Activated CD4-positive, alpha-beta memory T cell treated with anti-CD3 and anti-CD28 coated beads, Interleukin-2, amount 10 ng/mL, durations not matched to agents 7 days and 5 days (primary cell): ENCODE data around the gene LBP. TPM values are rescaled to one million over a fixed set of nuclear protein-coding genes. Genes with fewer than 3 reads are reported as not detected.
"Not testable (repeated sequence)": the region's sequence is repeated elsewhere in the genome, so short reads cannot be mapped to it uniquely, and the experiment has no call there.

ENCODE experiments used
- CTCF ChIA-PET: fragments of 350-600 bp; sonication (Branson Sonifier 250); formaldehyde crosslinking; loops from one replicate; lab custom pipeline; 2021; ENCODE audit warnings: antibody characterized with exemption, inconsistent platforms; lab: Charles Lee
- POLR2A ChIA-PET: fragments of 350-600 bp; sonication (Branson Sonifier 250); formaldehyde crosslinking; loops from one replicate; lab custom pipeline; 2021; ENCODE audit warnings: antibody characterized with exemption; lab: Charles Lee
- DNase-seq: peaks from one replicate; pipeline ENCODE4 v3.0.0-alpha.2; 2020
- H3K27ac Mint-ChIP-seq: one replicate; pipeline ENCODE4 v1.8.0; 2021; ENCODE audit warnings: mild to moderate bottlenecking, mixed read lengths
- H3K27me3 Mint-ChIP-seq: one replicate; pipeline ENCODE4 v1.8.0; 2021; ENCODE audit warnings: mixed read lengths
- H3K36me3 Mint-ChIP-seq: one replicate; pipeline ENCODE4 v1.8.0; 2021; ENCODE audit warnings: low read depth, mixed read lengths
- H3K4me1 Mint-ChIP-seq: one replicate; pipeline ENCODE4 v1.8.0; 2021; ENCODE audit warnings: mixed read lengths
- H3K4me3 Mint-ChIP-seq: one replicate; pipeline ENCODE4 v1.8.0; 2021; ENCODE audit warnings: mild to moderate bottlenecking, mixed read lengths
- H3K9me3 Mint-ChIP-seq: one replicate; pipeline ENCODE4 v1.8.0; 2021; ENCODE audit warnings: mixed read lengths
- total RNA-seq, 2 experiments: library from RNA; stranded (reverse); gene quantifications; one replicate each; pipeline ENCODE4 v1.2.3, GENCODE V29; 2021

The LBP gene
- total RNA-seq, 2 experiments from 2014 or later = not detected

DNA sequence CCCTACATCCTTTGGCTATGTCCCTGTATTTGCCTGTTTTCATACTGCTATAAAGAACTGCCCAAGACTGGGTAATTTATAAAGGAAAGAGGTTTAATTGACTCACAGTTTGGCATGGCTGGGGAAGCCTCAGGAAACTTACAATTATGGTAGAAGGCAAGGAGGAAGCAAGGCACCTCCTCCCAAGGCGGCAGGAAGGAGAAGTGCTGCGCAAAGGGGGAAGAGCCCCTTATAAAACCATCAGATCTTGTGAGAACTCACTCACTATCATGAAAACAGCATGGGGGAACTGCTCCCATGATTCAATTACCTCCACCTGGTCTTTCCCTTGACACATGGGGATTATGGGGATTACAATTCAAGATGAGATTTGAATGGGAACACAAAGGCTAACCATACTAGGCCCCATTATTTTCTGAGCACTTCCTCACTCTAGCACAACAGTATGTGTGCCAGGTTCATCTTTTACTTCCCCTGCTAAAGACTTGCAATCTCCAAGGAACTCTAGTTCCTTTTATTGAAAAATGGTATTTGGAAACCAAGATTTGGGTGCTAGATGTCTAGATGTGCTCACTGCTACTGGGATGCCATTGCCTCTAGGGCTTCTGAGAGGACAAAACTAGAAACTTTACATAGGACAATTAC, 49.6 kb downstream of the LBP start:
- H3K9me3 Mint-ChIP-seq = not testable (repeated sequence)

DNA sequence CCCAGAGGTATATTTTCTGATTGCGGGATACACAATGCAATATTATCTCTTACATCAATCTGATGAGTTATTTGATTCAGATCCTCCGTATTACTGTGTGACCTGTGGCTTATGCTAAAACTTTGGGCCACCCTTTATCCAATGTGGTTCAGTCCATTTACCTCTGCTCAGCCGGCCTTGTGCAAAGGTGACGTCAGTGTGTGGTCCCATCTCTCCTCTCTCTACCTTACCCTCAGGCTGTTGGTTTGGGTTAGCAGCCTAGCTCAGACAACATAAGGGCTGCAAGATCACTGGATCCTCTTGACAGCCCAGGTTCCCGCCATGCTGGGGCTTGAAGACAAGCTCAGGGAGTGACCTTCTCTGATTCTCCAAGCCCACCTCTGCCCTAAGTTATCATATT, 55.8 kb downstream of the LBP start:
- Mint-ChIP-seq H3K4me3 (no peak overlapping the region), H3K36me3 (no peaks in the 10 kb centered on the region), H3K4me1 (no peaks in the 10 kb centered on the region), H3K27me3 (peaks cover 3% of the 10 kb centered on the region), H3K9me3 (no peaks in the 10 kb centered on the region), H3K27ac (no peak overlapping the region)
- no peak for DNase-seq
- CTCF ChIA-PET = no interaction called here
- POLR2A ChIA-PET = no interaction called here

More for the DNA sequence above, 49.6 kb downstream of the LBP start:
- H3K27me3 Mint-ChIP-seq = peaks cover 12% of the 10 kb centered on the region
- H3K4me3 Mint-ChIP-seq, H3K36me3 Mint-ChIP-seq, H3K27ac Mint-ChIP-seq, POLR2A ChIA-PET, CTCF ChIA-PET, H3K4me1 Mint-ChIP-seq, DNase-seq: not testable (repeated sequence)

DNA sequence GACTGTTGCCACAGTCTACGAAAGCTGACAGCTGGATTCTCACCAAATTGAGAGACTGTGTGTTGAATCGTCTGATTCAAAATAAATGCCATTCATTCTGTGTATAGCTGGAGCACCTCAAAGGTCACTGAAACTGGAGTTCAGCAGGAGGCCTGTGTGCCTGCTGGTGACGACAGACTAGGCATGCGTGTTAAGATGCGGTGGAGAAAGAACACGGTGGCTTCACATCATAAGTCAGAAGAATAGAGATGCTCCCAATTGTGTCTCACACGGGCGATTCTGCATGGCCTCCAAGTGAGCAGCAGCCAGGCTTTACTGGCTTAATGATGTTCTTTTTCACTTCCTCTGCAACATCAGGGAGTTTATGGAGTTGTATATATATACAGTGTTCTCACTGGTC, 56.5 kb downstream of the LBP start:
- Mint-ChIP-seq H3K4me3 (no peak overlapping the region), H3K9me3 (no peaks in the 10 kb centered on the region)

DNA sequence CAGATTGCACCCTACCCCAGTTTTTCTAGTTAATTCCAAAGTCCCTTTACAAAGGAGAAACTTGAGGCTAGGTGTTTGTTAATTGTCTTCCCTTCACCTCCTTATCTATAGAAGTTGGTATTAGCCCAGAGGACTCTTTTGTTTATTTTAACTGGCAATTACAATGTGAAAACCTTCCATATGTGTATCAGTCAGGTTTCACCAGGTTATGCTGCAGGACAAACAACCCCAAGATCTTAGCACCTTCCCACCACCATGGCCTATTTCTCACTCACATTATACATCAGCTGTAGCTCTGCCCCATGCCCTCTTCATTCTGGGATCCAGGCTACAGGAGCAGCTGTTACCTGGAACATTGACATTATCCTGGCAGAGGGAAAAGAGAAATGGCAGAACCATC, 57.7 kb downstream of the LBP start:
- no peaks in the 10 kb centered on the region for H3K9me3 Mint-ChIP-seq
- DNase-seq = no peak
- ChIA-PET CTCF (no interaction called here), POLR2A (no interaction called here)
- peaks cover 6% of the 10 kb centered on the region for H3K36me3 Mint-ChIP-seq
- H3K4me3 Mint-ChIP-seq = no peak overlapping the region
- no peaks in the 10 kb centered on the region for H3K4me1 Mint-ChIP-seq
- no peak overlapping the region for H3K27ac Mint-ChIP-seq
- H3K27me3 Mint-ChIP-seq = no peaks in the 10 kb centered on the region

More for the DNA sequence above, 56.5 kb downstream of the LBP start:
- DNase-seq = no peak
- CTCF ChIA-PET = no interaction called here
- Mint-ChIP-seq H3K27me3 (no peaks in the 10 kb centered on the region), H3K36me3 (no peaks in the 10 kb centered on the region), H3K4me1 (no peaks in the 10 kb centered on the region), H3K27ac (no peak overlapping the region)
- POLR2A ChIA-PET = no interaction called here

DNA sequence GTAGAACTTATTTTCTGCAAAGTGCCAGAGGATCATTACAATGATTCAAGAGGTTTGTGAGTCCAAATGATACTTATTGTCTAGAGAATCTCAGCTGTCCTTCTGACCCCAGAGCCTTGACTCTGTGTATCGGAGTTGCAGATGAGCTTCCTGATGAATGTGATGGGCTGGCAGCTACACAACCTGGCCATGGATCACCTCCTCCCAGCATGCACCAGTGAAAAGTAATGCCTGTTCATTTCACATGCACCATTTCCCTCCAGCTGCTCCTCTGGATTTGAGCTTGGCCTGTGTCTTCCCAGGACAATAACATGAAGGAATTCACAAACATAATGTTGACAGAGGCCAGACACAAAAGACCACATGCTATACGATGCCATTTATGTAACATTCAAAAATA, 58.9 kb downstream of the LBP start:
- Mint-ChIP-seq H3K4me1 (no peaks in the 10 kb centered on the region), H3K9me3 (no peaks in the 10 kb centered on the region), H3K4me3 (no peak overlapping the region), H3K27ac (no peak overlapping the region), H3K36me3 (peaks cover 6% of the 10 kb centered on the region), H3K27me3 (no peaks in the 10 kb centered on the region)
- ChIA-PET POLR2A (no interaction called here), CTCF (no interaction called here)
- no peak for DNase-seq

DNA sequence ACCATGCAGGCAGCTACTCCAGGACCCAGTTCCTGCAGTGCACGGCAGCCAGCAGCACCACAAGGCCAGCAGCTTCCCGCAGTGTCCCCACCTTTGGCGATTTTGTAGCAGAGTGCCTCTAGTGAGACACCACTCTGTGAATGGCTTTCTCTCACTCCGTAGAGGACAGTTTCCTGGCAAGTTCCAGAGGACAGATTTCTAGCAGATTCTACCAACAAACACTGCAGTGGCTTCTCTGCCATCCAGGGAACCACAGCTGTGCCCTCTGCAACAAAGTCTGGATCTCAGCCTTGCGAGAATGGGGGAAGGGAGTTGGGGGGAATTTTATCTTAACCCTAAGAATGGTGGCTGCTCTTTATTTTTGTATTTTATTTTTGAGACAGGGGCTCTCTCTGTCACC, 60.2 kb downstream of the LBP start:
- no peaks in the 10 kb centered on the region for H3K4me1 Mint-ChIP-seq
- H3K9me3 Mint-ChIP-seq = no peaks in the 10 kb centered on the region
- no peak overlapping the region for H3K4me3 Mint-ChIP-seq
- H3K27me3 Mint-ChIP-seq = no peaks in the 10 kb centered on the region
- POLR2A ChIA-PET = interaction anchor here (0.6 kb wide), 1 partner anchor 412 kb away, joined by 3 read pairs; no protein-coding TSS in a partner anchor
- H3K36me3 Mint-ChIP-seq = peaks cover 10% of the 10 kb centered on the region
- no peak for DNase-seq
- no peak overlapping the region for H3K27ac Mint-ChIP-seq
- CTCF ChIA-PET = no interaction called here

DNA sequence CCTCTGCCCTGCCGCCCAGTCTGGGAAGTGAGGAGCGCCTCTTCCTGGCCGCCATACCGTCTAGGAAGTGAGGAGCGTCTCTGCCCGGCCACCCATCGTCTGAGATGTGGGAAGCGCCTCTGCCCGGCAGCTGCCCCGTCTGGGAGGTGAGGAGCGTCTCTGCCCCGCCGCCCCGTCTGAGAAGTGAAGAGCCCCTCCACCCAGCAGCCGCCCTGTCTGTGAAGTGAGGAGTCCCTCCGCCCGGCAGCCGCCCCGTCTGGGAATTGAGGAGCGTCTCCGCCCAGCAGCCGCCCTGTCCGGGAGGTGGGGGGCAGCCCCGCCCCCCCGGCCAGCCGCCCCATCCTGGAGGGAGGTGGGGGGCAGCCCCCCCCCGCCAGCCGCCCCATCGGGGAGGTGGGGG, 61.0 kb downstream of the LBP start:
- no peak for DNase-seq
- ChIA-PET CTCF (no interaction called here), POLR2A (no interaction called here)
- Mint-ChIP-seq H3K9me3 (no peaks in the 10 kb centered on the region), H3K27me3 (no peaks in the 10 kb centered on the region), H3K4me1 (no peaks in the 10 kb centered on the region), H3K36me3 (peaks cover 13% of the 10 kb centered on the region), H3K4me3 (no peak overlapping the region), H3K27ac (no peak overlapping the region)

DNA sequence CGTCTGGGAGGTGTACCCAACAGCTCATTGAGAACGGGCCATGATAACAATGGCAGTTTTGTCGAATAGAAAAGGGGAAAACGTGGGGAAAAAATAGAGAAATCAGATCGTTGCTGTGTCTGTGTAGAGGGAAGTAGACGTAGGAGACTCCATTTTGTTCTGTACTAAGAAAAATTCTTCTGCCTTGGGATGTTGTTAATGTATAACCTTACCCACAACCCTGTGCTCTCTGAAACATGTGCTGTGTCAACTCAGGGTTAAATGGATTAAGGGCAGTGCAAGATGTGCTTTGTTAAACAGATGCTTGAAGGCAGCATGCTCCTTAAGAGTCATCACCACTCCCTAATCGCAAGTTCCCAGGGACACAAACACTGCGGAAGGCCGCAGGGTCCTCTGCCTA, 61.5 kb downstream of the LBP start:
- H3K4me3 Mint-ChIP-seq, H3K4me1 Mint-ChIP-seq, H3K9me3 Mint-ChIP-seq, DNase-seq, H3K27ac Mint-ChIP-seq, POLR2A ChIA-PET, H3K27me3 Mint-ChIP-seq: not testable (repeated sequence)
- CTCF ChIA-PET = interaction anchor here (1.0 to 1.1 kb wide), 2 partner anchors 10 to 187 kb away, joined by 5 to 12 read pairs; no protein-coding TSS in a partner anchor
- H3K36me3 Mint-ChIP-seq = peaks cover 16% of the 10 kb centered on the region

DNA sequence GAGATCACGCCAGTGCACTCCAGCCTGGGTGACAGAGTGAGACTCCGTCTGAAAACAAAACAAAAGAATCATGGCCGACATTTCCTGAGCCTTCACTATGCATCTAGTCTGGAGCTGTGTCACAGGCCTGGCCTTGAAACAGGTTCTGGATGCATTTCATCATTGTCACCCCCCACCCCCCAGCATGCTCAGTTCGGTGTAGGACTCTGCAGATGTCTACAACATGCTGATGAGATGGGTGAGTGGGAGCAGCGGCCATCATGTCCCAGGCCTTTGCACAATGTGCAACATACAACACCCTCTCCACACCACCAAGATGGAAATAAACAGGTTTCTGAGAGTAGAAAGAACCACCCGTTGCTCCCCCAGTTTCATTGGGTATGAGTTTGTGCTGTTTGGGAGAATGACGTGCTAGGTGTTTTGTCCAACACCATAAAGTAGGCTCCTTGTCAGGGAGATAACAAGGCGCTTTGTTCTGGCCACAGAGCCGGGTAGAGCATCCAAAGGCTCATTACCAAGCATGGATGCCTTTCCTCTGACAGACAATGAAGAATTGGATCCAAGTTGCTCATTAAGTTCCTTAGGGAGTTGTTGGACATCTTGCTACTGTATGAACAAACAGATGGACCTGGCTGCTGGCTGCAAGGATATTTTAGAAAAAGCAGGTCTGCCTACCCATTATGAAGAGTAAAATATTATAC, 66.7 kb downstream of the LBP start:
- no peaks in the 10 kb centered on the region for H3K27me3 Mint-ChIP-seq
- ChIA-PET CTCF (no interaction called here), POLR2A (interaction anchor here (0.7 kb wide), 1 partner anchor 22 kb away, joined by 3 read pairs; the partner anchor contains the start of gene SNHG17)
- H3K9me3 Mint-ChIP-seq = no peaks in the 10 kb centered on the region
- H3K4me3 Mint-ChIP-seq = no peak overlapping the region
- H3K4me1 Mint-ChIP-seq = no peaks in the 10 kb centered on the region
- peaks cover 46% of the 10 kb centered on the region for H3K36me3 Mint-ChIP-seq
- no peak for DNase-seq
- no peak overlapping the region for H3K27ac Mint-ChIP-seq

DNA sequence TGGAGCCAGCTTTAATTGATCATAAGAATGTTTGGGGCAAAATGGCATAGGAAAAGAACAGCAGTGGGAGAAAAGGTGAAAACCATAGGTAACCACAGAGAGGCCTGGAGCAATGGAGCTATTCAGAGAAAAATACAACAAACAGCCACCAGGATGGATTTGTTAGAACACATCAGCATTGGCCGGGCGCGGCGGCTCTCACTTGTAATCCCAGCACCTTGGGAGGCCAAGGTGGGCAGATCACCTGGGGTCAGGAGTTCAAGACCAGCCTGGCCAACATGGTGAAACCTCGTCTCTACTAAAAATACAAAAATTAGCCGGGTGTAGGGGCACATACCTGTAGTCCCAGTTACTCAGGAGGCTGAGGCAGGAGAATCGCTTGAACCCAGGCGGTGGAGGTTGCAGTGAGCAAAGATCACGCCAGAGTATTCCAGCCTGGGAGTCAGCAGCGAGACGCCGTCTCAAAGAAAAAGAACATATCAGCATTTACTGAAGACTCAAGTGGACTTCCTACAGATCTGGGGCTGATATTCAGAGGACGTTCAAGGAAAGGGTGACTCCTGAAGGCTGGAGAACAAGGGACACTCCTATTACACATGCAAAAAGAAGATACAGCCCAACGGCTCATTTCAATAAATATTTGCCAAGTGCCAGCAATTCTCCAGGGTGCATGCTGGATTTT, 68.6 kb downstream of the LBP start:
- H3K4me1 Mint-ChIP-seq = no peaks in the 10 kb centered on the region
- no peak overlapping the region for H3K4me3 Mint-ChIP-seq
- H3K27ac Mint-ChIP-seq = no peak overlapping the region
- ChIA-PET POLR2A (interaction anchor here (2.1 kb wide), 1 partner anchor 17 kb away, joined by 6 read pairs; no protein-coding TSS in a partner anchor), CTCF (no interaction called here)
- no peaks in the 10 kb centered on the region for H3K9me3 Mint-ChIP-seq
- H3K36me3 Mint-ChIP-seq = peaks cover 57% of the 10 kb centered on the region
- DNase-seq = no peak
- H3K27me3 Mint-ChIP-seq = no peaks in the 10 kb centered on the region

DNA sequence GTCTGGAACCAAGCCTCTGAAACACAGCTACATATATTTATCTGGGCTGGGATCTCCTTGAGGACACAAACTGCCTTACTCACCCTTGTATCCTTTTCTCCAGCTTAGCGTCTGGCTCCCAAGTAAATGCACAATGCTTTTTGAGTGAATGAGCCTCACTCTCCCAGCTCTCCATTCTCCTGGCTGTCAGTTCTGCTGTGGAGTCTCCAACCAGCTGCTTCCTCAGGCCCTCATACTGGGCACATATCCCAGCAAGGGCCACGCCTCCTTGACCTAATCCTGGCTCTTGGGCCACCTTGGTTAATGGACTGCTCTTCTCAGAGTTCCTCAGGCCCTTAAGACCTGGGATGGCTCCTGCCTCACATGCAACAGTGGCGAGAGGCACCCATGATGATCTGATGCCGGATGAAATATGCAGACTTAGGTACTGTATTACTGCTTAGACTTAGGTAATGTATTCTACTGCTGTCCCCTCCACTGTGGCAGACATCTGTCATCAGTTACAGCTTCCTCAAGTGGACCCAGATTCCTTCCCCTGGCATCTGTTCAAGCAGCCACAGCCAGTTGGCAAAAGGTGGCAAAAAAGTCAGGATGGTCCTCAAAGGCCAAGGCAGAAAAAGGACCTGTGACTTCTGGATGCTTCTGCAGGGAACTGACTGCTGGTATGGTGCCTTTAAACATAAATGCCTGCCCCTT, 72.4 kb downstream of the LBP start:
- peaks cover 5% of the 10 kb centered on the region for H3K4me1 Mint-ChIP-seq
- H3K27ac Mint-ChIP-seq = no peak overlapping the region
- ChIA-PET POLR2A (interaction anchor here (0.9 kb wide), 2 partner anchors 10 to 16 kb away, joined by 4 read pairs; no protein-coding TSS in a partner anchor), CTCF (interaction anchor here (0.7 to 2.7 kb wide), 3 partner anchors 10 to 628 kb away, joined by 3 to 12 read pairs (median 8); partner anchors contain the start of gene SNHG17)
- H3K36me3 Mint-ChIP-seq = peaks cover 71% of the 10 kb centered on the region
- DNase-seq = no peak
- H3K9me3 Mint-ChIP-seq = no peaks in the 10 kb centered on the region
- H3K4me3 Mint-ChIP-seq = no peak overlapping the region
- H3K27me3 Mint-ChIP-seq = no peaks in the 10 kb centered on the region

DNA sequence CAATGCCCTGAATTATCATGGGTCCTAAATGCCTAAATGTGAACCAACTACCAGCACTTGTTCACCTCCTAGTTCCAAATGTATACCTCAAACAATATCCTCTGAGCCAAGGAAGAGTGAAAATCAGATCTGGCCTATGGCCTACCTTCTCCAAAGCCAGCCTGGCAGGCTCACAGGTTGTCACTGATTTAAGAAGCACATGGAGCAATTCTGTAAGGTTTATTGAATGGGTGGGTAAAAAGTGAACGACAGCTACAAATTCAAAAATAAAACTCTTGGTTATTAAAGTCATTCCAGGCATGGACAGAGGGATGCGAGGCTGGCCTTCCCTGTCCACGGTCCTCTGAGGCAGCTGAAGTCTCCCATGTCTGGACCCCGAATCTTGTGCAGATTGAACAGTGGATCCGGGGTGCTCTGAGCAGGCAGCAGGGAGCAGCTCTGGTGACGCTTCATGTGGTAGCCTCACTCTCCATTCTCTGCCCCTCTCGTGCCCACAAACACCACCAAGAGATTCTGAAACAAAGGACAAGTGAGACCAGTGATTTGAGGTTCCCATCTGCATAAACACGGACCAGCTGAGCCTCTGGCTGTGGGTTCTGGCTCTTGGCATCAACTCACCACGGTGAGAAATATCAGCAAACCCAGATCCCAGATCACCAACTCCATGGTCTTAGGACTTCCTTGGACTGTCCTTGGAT, 74.3 kb downstream of the LBP start:
- no peak overlapping the region for H3K4me3 Mint-ChIP-seq
- peaks cover 5% of the 10 kb centered on the region for H3K4me1 Mint-ChIP-seq
- H3K27ac Mint-ChIP-seq = no peak overlapping the region
- DNase-seq = no peak
- no peaks in the 10 kb centered on the region for H3K9me3 Mint-ChIP-seq
- ChIA-PET POLR2A (interaction anchor here (1.6 to 2.2 kb wide), 3 partner anchors 11 to 26 kb away, joined by 4 to 12 read pairs (median 8); partner anchors contain the start of gene SNHG17), CTCF (no interaction called here)
- H3K27me3 Mint-ChIP-seq = no peaks in the 10 kb centered on the region
- peaks cover 79% of the 10 kb centered on the region for H3K36me3 Mint-ChIP-seq
